HG03442 (cell line): ENCODE measurements around the gene SMIM38.

Source experiments
- ATAC-seq: cut with Tn5 transposase; IDR thresholded peaks from one replicate; pipeline ENCODE4 v1.9.1; 2021; ENCODE audit warnings: mild to moderate bottlenecking, moderate library complexity; ENCODE audit not compliant: unreplicated experiment

The SMIM38 gene

GRCh38 chr11:69174841-69175240, 19.1 kb downstream of the SMIM38 start:
- ATAC-seq: no peak

- ATAC-seq: no peak
Observed at GRCh38 chr11:69178819-69179482, 23.2 kb downstream of the SMIM38 start.

GRCh38 chr11:69180226-69180625, 24.5 kb downstream of the SMIM38 start:
- no peak for ATAC-seq

GRCh38 chr11:69180726-69181125, 25.0 kb downstream of the SMIM38 start:
- ATAC-seq: no peak

GRCh38 chr11:69183613-69184012, 27.9 kb downstream of the SMIM38 start:
- peak; percentile 52 for ATAC-seq

GRCh38 chr11:69186316-69187260, 30.9 kb downstream of the SMIM38 start:
- ATAC-seq: no peak

- no peak for ATAC-seq
Observed at GRCh38 chr11:69187540-69188065, 31.9 kb downstream of the SMIM38 start.

- ATAC-seq: no peak
Observed at GRCh38 chr11:69189059-69189458, 33.3 kb downstream of the SMIM38 start.

GRCh38 chr11:69190796-69191536, 35.2 kb downstream of the SMIM38 start:
- no peak for ATAC-seq

GRCh38 chr11:69192301-69192721, 36.6 kb downstream of the SMIM38 start:
- no peak for ATAC-seq

GRCh38 chr11:69193151-69193550, 37.4 kb downstream of the SMIM38 start:
- ATAC-seq: no peak

GRCh38 chr11:69193629-69194028, 37.9 kb downstream of the SMIM38 start:
- ATAC-seq: no peak

- ATAC-seq: no peak
Observed at GRCh38 chr11:69194396-69194795, 38.7 kb downstream of the SMIM38 start.

- no peak for ATAC-seq
Observed at GRCh38 chr11:69194956-69195355, 39.2 kb downstream of the SMIM38 start.

GRCh38 chr11:69195824-69196782, 40.4 kb downstream of the SMIM38 start:
- ATAC-seq: no peak

- ATAC-seq: no peak
Observed at GRCh38 chr11:69196783-69197169, 41.0 kb downstream of the SMIM38 start.

- no peak for ATAC-seq
Observed at GRCh38 chr11:69198891-69199582, 43.3 kb downstream of the SMIM38 start.

- no peak for ATAC-seq
Observed at GRCh38 chr11:69199583-69200315, 44.0 kb downstream of the SMIM38 start.
